ENCODE results near the gene LRRK1.

GRCh38 chr15:101004500-101004899, 85.3 kb downstream of the LRRK1 start:
- no peak for TF ChIP-seq CTCF (IDR thresholded peaks at IDR 0.05)
- TF ChIP-seq POLR2A (IDR thresholded peaks at IDR 0.05) = no peak
- TF ChIP-seq POLR2AphosphoS5 (IDR thresholded peaks at IDR 0.05) = no peak
- no peak for TF ChIP-seq EP300 (IDR thresholded peaks at IDR 0.05)

Measured in stomach (tissue), 4 donors.